ENCODE results near the gene ZNF710.

- no peak for TF ChIP-seq CTCF (IDR thresholded peaks at IDR 0.05)
- no peak for TF ChIP-seq POLR2A (IDR thresholded peaks at IDR 0.05)
- no peak for TF ChIP-seq EP300 (IDR thresholded peaks at IDR 0.05)
- peak; percentile 73 for TF ChIP-seq POLR2AphosphoS5 (IDR thresholded peaks at IDR 0.05)
Observed at GRCh38 chr15:90004671-90005070, 3.5 kb downstream of the ZNF710 start.
